HG03457 (cell line): Measurements from ENCODE around the gene CST3.
"Not testable (repeated sequence)": the region's sequence is repeated elsewhere in the genome, so short reads cannot be mapped to it uniquely, and the experiment has no call there.

Experiments used
- ATAC-seq: cut with Tn5 transposase; IDR thresholded peaks from one replicate; pipeline ENCODE4 v1.9.1; 2021; ENCODE audit warnings: moderate number of reproducible peaks; ENCODE audit not compliant: unreplicated experiment

The CST3 gene

DNA sequence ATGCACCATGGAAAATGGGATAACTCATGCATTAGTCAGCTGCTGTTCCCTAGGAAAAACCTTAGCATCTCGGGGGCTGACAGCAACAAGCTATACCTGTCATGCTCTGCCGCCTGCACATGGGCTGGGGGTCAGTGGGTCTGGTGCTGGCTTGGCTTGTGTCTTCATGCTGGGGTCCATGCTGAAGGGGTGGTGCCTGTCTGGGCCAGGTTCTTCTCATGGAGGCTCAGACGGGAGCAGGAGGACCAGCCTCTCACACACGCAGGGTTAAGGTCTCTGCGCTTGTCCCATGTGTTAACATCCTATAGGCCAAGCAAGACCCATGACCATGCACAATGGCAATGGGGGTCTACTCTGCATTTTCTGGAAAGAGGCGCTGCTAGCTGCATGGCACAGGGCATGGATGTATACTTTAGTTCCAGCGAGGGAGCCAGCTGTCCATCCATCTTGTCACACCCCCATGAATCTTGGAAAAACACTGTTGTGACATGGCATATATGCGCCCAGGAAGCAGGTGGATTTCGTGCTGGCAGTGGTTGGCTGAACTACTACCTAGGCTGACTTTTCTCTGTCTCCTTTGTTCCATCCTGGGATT, 24.6 kb upstream of the CST3 start:
- ATAC-seq: no peak

DNA sequence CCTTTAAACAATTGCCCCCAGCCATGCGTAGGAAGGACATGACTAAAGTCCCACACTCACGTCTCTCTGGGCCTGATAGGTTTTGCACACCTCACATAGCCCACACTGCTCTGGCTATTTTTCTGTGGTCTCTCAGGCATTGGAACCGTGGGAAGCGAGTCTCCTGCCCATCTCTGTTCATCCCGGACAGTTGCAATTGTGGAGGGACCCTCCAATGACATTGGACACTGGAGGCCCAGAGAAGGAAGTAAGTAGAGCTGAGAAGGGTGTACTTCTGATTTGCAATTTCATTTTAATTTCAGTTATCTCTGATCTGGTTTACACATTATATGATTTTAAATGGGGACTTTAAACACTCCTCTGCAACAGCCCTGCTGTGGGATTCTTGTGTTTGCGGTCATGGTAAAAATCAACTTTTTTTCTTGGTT, 23.3 kb upstream of the CST3 start:
- no peak for ATAC-seq

DNA sequence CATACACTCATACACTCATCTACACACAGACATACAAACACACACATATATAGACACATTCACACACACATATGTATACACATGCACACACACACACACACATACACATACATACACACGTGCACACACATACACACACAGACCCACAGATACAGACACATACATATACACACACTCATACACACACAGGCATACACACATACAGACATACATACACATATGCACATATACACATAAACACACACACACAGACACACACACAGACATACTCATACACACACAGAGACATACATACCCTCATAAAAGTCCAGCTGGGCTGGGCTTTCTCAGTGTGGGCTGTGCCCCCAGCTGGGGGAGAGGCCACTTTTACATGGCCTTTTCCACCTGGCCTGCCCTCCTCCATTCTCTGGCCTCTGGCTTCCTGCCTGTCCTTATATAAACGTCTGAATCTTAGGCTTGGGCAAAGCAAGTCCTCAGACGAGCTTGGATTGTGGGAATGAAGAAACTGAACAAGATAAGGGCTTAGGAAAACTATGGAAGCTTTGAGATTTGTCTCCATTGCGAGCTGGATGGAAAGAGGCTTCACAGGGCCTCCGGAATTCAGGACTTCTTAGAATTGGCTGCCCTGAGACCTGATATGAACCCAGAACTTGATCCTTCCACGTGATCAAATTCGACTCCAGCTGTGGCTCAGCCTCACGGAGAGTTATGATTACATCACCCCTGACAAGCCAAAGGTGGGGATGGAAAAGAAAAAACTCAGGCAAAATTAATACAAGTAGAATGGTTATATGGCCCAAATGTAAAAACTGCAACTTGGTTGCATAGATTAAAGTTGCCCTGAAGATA, 22.5 kb upstream of the CST3 start:
- ATAC-seq: no peak

DNA sequence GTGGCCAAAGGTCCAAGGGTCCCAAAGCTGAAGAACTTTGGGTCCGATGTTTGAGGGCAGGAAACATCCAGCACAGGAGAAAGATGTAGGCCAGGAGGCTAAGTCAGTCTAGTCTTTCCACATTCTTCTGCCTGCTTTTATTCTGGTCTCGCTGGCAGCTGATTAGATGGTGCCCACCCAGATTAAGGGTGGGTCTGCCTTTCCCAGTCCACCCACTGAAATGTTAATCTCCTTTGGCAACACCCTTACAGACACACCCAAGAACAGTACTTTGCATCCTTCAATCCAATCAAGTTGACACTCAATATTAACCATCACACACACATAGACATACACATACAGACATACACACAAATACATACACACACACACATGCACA, 21.8 kb upstream of the CST3 start:
- not testable (repeated sequence) for ATAC-seq

DNA sequence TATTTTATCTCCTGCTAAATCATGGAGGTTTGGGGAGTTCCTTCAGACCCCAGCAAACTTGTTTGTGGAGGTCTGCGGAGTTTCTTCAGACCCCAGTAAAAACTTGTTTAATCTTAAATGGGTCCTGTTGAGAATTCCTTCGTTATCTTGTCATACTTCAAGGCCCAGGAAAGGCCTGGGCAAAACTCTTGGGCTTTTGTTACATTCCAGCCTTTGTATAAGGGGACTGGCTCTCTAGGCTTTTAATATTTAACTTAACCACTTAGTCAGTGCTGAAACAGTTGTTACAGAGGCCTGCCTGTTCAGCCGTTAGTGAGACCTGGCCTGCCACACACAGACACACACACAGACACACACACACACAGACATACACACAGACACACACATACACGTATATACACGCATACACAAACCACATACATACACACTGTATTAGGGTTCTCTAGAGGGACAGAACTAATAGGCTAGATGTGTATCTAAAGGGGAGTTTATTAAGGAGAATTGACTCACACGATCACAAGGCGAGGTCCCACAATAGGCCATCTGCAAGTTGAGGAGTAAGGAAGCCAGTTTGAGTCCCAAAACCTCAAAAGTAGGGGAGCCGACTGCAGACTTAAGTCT, 21.3 kb upstream of the CST3 start:
- ATAC-seq: no peak

DNA sequence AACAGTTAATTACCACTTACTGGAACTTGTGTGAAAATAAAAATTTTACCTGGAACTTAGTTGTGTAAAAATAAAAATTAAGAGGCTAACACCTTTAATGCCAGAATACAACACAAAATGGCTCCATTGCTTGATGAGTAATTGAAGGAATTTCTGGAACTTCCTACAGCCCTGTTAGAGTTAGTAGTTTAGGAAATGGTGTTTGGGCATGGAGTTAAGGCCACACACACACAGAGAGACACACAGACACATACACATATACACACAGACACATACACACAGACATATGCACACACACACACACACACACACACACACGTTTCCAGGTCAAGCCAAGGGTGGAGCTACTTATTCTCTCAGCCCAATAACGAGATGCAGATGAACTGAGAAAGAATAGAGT, 20.6 kb upstream of the CST3 start:
- no peak for ATAC-seq

DNA sequence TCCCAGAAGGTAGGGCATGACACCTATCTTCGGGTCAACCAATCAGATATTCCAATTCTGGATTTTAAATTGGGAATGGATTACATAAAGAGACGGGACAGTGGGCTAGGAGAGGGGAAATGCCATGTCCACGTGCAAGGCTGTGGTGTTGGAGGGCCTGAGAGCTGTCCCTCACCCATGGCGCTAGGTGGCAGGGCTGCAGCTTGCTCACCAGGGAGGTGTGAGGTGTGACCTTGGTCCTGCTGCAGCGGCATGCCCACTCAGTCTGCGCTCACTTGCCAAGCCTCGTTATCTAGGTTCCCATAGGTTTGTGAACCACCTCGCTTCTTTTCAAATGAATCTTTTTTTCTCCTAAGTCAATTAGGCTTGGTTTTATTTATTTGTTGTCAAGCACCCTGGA, 19.4 kb upstream of the CST3 start:
- ATAC-seq: no peak

DNA sequence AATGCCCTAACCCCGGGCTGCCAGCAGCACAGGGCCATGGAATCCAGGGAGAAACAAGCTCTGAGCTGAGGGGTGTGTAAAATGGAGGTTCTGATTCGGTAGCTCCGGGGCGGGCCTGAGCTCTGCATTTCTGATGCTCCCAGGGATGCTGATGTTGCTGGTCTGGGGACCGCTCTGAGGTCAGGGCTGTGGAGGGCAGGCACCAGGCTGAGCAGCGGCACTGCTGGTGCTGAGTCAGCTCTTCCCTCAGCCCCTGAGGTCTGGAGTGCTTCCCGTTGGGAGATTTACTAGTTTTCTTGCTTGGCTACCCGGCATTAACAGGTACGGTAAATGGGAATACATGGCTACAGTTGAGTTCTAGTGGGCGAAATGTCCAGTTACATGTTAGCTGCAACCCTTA, 18.6 kb upstream of the CST3 start:
- ATAC-seq: no peak

DNA sequence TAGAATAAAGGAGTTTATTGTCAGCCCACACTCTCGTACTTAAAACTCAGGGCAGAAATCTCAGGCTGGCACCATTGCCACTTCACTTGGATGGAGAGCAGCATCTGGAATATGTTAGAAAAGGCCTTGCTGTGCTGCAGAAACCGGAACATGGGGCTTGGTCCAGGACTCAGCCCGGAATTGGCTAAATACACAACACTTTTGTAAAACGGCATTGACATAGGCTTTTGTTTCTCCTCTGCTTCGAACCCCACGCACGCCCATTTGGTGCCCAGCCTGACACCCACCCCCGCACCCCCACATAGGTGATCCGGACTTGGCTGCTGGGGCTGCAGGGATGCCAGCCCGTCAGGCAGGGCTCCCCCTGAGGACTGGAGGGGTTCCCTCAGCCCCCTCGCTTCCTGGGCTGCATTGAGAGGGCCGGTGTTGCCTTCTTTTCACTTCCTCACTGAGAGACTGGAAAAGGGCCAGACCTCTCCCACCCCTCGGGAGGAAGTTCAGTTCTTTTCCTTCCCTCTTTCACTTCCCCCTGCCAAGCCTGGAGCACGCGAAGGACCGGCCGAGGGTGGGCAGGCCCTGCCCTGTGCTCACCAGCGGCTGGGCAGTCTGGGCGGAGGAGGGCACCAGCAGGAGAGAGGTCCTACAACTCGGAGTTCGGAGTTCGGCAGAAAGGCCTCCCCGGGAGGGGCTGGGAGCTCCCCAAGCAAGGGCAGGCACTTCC, 17.9 kb upstream of the CST3 start:
- ATAC-seq: no peak

DNA sequence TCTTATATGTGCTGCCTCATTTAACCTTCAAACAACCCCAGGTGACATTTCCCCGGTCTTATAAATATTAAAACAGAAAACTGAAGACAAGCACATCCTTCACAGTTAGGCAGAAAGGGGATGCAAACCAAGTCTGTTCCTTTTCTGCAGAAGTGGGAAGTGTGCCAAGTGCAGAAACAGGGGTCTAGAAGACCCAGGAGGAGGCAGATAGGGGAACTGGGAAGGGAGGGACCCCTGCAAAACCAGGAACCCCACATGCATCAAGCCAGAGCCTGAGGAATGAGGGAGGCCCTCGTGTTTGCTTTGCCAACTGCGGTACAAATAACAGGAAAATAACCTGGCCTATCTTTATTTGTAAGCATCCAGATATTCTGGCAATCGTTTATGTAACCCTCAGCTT, 17.0 kb upstream of the CST3 start:
- no peak for ATAC-seq

DNA sequence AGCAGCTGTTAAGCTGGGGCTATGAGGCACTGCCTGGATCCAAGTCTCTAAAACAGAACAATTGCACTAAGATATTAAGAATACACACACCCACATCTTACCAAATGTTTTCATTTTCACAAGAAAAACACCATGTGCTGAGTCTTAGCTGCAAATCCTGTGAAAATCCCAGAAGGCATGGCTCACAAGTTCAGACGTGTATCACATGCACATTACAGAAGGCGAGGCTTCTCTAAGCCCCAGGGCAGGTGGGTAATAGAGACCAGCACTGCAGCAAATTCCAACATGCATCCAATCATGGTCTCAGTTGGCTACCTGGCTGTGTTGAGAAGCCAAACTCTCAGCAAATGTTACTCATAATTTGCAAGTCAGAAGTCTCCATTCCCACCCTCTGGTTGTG, 16.2 kb upstream of the CST3 start:
- ATAC-seq: no peak

DNA sequence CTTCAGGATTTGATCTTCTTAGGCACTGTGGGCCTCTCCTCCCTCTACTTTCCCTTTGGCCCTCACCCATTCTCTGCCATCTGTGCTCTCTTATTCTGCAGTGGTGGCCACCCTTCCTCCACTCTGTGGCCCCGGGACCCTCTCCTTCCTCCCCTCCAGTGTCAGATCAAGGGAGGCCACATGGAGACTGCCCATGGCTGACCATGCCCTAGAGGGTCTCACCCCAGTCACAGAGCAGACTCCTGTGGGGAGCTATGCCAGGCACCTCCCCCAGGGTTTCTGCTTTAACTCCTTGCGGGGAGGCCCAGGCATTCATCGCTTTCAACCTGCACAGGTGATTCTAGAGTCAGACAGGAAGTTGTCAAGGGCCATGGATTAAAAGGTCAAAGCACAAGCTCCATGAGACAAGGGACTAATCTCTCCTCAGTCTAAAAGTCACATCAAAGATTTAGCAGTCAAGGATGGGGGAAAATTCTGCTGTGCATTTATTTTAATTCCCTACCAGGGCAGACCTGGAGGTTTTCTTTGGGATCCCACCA, 15.7 kb upstream of the CST3 start:
- no peak for ATAC-seq

DNA sequence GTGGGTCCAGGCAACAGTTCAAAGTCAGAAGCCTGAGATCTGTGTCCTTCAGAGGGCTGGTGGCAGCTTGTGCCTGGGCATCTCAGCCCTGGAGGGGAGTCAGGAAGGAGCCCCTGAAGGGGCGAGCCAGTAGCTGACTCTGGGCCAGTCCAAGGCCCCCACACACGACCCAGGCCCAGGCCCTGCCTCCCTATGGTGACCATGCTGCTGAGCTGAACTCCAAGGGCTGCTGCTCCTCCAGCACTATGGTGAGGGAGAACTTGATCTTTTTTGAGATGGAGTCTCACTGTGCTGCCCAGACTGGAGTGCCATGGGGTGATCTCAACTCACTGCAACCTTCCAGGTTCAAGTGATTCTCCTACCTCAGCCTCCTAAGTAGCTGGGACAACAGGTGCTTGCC, 15.2 kb upstream of the CST3 start:
- no peak for ATAC-seq

DNA sequence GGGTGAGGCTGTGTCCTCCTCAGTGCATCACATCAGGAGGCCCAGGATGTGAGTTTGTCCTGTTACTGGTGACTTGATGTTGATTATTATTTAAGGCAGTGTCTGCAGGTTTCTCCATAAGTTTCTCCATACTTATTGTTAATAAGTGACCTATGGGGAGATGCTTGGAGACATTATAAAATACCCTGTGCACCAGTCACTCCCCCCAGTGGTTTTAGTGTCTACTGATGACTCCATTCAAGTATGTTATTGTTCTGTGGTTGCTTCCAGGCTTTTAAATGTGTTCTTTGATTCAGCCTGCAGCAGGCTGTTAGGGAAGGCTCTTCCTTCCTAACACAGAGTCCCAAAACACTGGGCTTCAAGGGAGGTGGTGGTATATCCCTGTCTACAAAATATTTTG, 14.6 kb upstream of the CST3 start:
- no peak for ATAC-seq

DNA sequence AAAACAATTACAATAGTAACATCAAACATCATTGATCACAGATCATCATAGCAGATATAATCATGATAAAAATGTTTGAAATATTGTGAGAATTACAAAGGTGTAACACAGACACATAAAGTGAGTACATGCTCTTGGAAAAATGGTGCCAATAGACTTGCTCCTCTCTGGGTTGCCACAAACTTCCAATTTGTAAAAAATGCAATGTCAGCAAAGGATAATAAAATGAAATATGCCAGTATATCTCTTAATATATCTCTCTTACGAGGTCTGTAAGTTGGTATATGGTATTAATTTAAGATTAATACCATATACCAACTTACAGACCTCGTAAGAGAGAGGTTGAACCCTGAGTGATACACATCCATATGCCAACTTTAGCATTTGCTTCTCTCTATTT, 13.4 kb upstream of the CST3 start:
- ATAC-seq: no peak

DNA sequence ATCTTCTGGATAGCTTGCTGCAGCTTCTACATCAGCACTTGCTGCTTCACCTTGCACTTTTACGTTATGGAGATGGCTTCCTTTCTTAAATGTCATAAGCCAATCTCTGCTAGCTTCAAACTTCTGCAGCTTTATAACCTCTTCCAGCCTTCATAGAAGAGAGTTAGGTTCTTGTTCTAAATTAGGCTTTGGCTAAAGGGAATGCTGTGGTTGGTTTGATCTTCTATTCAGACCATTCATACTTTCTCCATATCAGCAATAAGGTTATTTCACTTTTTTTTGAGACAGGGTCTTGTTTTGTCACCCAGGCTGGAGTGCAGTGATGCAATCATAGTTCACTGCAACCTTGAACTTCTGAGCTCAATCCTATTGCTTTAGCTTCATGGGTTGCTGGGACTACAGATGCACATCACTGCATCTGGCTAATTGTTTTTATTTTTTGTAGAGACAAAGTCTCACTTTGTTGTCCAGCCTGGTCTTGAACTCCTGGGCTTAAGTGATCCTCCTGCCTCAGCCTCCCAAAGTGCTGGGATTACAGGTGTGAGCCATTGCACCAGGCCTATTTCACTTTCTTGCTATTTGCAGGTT, 12.2 kb upstream of the CST3 start:
- ATAC-seq: no peak

DNA sequence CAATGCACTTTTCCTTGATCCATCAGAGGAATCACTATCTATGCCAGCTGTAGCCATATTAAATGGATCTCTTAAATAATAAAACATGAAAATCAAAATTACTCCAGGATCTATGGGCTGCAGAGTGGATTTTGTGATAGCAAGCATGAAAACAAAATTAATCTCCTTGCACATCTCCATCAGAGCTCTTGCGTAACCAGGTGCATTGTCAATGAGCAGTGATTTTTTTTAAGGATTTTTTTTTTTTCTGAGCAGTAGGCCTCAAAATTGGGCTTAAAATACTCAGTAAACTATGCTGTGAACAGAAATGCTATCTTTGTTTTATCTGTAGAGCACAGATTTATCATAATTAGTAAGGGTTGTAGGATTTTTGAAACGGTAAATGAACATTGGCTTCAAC, 11.5 kb upstream of the CST3 start:
- ATAC-seq: no peak

DNA sequence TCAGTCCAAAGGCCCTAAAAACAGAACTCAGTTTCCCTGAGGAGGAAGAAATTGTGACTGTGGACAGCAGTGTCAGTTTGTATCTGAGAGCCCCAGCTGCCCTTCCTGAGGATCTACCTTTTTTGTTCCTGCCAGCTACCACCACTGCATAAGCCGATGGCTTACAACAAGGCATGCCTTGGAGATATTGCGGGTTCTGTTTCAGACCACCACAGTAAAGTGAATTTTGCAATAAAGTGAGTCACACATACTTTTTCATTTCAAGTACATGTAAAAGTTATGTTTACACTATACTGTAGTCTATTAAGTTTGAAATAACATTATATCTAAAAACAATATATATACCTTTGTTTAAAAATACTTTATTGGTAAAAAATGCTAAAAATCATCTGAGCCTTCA, 9.6 kb upstream of the CST3 start:
- no peak for ATAC-seq

DNA sequence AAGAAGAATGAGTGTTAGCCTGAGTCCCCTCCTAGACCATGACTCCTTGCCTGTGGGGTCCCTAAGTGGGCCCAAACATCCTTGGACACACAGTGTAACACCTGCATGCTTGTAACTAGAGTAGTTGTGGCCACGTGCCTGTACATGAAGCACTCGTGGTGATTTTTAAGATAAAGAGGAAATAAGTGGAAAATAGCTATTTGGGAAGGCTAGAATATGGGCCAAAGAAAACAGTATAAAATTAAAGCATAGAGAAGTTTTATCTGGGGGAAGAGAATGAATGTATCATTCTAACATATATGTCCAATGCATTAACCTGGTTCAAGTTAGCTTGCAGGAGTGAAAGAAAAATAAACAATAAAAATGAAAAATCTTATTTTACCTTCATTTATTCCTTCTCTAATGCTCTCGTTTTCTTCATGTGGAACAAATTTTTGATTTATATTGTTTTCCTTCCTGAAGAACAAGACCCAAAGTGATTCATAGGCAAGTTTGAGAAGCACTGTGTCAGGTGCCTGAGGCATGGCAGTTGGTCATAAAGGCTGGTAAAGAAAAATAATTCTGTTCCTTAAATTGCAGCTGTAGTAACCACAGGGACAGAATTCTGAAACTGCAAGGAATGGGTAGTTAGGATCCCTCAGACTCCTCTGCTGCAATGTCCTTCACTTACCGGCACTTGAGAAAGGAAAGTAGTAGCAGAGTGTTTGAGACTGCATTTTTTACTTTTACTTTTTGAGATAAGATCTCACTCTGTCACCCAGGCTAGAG, 8.5 kb upstream of the CST3 start:
- no peak for ATAC-seq

DNA sequence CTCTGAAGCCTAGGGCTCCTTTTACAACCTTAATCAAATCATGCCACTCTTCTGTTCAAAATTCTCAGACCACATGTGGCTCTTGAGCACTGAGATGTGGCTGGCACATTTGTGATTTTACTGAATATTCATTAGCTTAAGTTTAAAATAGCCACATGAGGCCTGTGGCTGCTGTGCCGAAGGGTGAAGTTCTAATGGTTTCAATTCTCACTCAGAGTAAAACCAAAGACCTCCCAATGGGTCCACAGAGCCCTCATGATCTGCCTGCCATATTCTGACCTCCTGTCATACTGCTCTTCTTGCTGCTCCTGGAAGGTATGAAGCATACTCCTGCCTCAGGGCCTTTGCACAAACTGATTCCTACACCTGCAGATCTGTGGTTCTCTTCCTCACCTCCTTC, 7.8 kb upstream of the CST3 start:
- no peak for ATAC-seq
